ENCODE results near the gene ZNF316. TPM values are rescaled to one million over a fixed set of nuclear protein-coding genes. Genes with fewer than 3 reads are reported as not detected.

Gene ZNF316
- total RNA-seq, 1 donor from 2014 or later: 28.9 TPM

GRCh38 chr7:6650521-6651011 lies 13.4 kb downstream of the ZNF316 start:
- no peaks in the 10 kb centered on the region for H3K4me1 Mint-ChIP-seq (ENCODE audit: low read depth)
- TF ChIP-seq CTCF (IDR thresholded peaks at IDR 0.05): no peak
- H3K27me3 Mint-ChIP-seq (ENCODE audit: low read depth): no peaks in the 10 kb centered on the region
- H3K4me3 Mint-ChIP-seq (ENCODE audit: unreplicated experiment): no peak overlapping the region
- peaks cover 18% of the 10 kb centered on the region for H3K36me3 Mint-ChIP-seq (ENCODE audit: low read depth)
- peak; percentile 72 for DNase-seq (ENCODE audit: low spot score)
- no peak overlapping the region for H3K27ac Mint-ChIP-seq (ENCODE audit: unreplicated experiment)
- no peaks in the 10 kb centered on the region for H3K9me3 Mint-ChIP-seq (ENCODE audit: low read depth)

- no peaks in the 10 kb centered on the region for H3K27me3 Mint-ChIP-seq (ENCODE audit: low read depth)
- no peak overlapping the region for H3K27ac Mint-ChIP-seq (ENCODE audit: unreplicated experiment)
- H3K36me3 Mint-ChIP-seq (ENCODE audit: low read depth): peaks cover 18% of the 10 kb centered on the region
- peak; percentile 84 for DNase-seq (ENCODE audit: low spot score)
- H3K4me1 Mint-ChIP-seq (ENCODE audit: low read depth): no peaks in the 10 kb centered on the region
- TF ChIP-seq CTCF (IDR thresholded peaks at IDR 0.05): no peak
- no peaks in the 10 kb centered on the region for H3K9me3 Mint-ChIP-seq (ENCODE audit: low read depth)
- H3K4me3 Mint-ChIP-seq (ENCODE audit: unreplicated experiment): no peak overlapping the region
Observed at GRCh38 chr7:6651851-6652445, 14.8 kb downstream of the ZNF316 start.

- Mint-ChIP-seq H3K27me3 (ENCODE audit: low read depth) (no peaks in the 10 kb centered on the region), H3K4me1 (ENCODE audit: low read depth) (no peaks in the 10 kb centered on the region), H3K36me3 (ENCODE audit: low read depth) (peaks cover 18% of the 10 kb centered on the region), H3K4me3 (ENCODE audit: unreplicated experiment) (no peak overlapping the region), H3K27ac (ENCODE audit: unreplicated experiment) (no peak overlapping the region), H3K9me3 (ENCODE audit: low read depth) (no peaks in the 10 kb centered on the region)
- TF ChIP-seq CTCF (IDR thresholded peaks at IDR 0.05): no peak
- DNase-seq (ENCODE audit: low spot score): peak; percentile 83
Observed at GRCh38 chr7:6652446-6653011, 15.4 kb downstream of the ZNF316 start.

- Mint-ChIP-seq H3K4me3 (ENCODE audit: unreplicated experiment) (no peak overlapping the region), H3K4me1 (ENCODE audit: low read depth) (no peaks in the 10 kb centered on the region), H3K36me3 (ENCODE audit: low read depth) (peaks cover 18% of the 10 kb centered on the region), H3K9me3 (ENCODE audit: low read depth) (no peaks in the 10 kb centered on the region), H3K27me3 (ENCODE audit: low read depth) (no peaks in the 10 kb centered on the region), H3K27ac (ENCODE audit: unreplicated experiment) (no peak overlapping the region)
- peak; percentile 73 for DNase-seq (ENCODE audit: low spot score)
- no peak for TF ChIP-seq CTCF (IDR thresholded peaks at IDR 0.05)
Observed at GRCh38 chr7:6653071-6654003, 16.2 kb downstream of the ZNF316 start.

All from chondrocyte (in vitro differentiated cells).